ENCODE data around the gene OR1K1. TPM values are rescaled to one million over a fixed set of nuclear protein-coding genes. Genes with fewer than 3 reads are reported as not detected.

OR1K1 gene
- total RNA-seq, 1 donor from 2014 or later, result not detected

- H3K4me3 ChIP-seq (ENCODE audit: low read depth, low read length), result no peak overlapping the region
- DNase-seq (ENCODE audit: low read depth), result no peak
- no peak for TF ChIP-seq CTCF (conservative IDR thresholded peaks at IDR 0.05; ENCODE audit: low read depth, low read length)
Measured at GRCh38 chr9:122780026-122780425, 19.9 kb upstream of the OR1K1 start.

GRCh38 chr9:122781671-122782070 lies 18.3 kb upstream of the OR1K1 start:
- DNase-seq (ENCODE audit: low read depth), result no peak
- no peak for TF ChIP-seq CTCF (conservative IDR thresholded peaks at IDR 0.05; ENCODE audit: low read depth, low read length)
- H3K4me3 ChIP-seq (ENCODE audit: low read depth, low read length), result no peak overlapping the region

- DNase-seq (ENCODE audit: low read depth), result no peak
- H3K4me3 ChIP-seq (ENCODE audit: low read depth, low read length), result no peak overlapping the region
- no peak for TF ChIP-seq CTCF (conservative IDR thresholded peaks at IDR 0.05; ENCODE audit: low read depth, low read length)
Measured at GRCh38 chr9:122785269-122785668, 14.7 kb upstream of the OR1K1 start.

GRCh38 chr9:122786338-122786737 lies 13.6 kb upstream of the OR1K1 start:
- no peak overlapping the region for H3K4me3 ChIP-seq (ENCODE audit: low read depth, low read length)
- no peak for DNase-seq (ENCODE audit: low read depth)
- TF ChIP-seq CTCF (conservative IDR thresholded peaks at IDR 0.05; ENCODE audit: low read depth, low read length), result no peak

GRCh38 chr9:122788831-122789230 lies 11.1 kb upstream of the OR1K1 start, which contains the start of gene OR5C1:
OR5C1 (plus strand) TSS chr9:122788933; CDS start chr9:122788933, 0 bp downstream.
- no peak within 1 kb of the TSS for H3K4me3 ChIP-seq (ENCODE audit: low read depth, low read length)
- no peak for TF ChIP-seq CTCF (conservative IDR thresholded peaks at IDR 0.05; ENCODE audit: low read depth, low read length)
- no peak for DNase-seq (ENCODE audit: low read depth)

- no peak overlapping the region for H3K4me3 ChIP-seq (ENCODE audit: low read depth, low read length)
- no peak for DNase-seq (ENCODE audit: low read depth)
- no peak for TF ChIP-seq CTCF (conservative IDR thresholded peaks at IDR 0.05; ENCODE audit: low read depth, low read length)
Measured at GRCh38 chr9:122789256-122790046, 10.5 kb upstream of the OR1K1 start.
